Suprapubic skin (tissue), 4 donors: ENCODE data around the gene BPHL. TPM values are rescaled to one million over a fixed set of nuclear protein-coding genes. Genes with fewer than 3 reads are reported as not detected.
"Not testable (repeated sequence)": the region's sequence is repeated elsewhere in the genome, so short reads cannot be mapped to it uniquely, and the experiment has no call there.

Experiments
- DNase-seq, 2 donors: peaks; one replicate each; pipeline ENCODE4 v3.0.0-alpha.2; 2019; ENCODE audit warnings: low spot score in 2 of 2
- H3K27ac ChIP-seq: fragments of 200-600 bp; sonication (generic); one replicate; pipeline ENCODE4 v1.5.1; 2019
- H3K27me3 ChIP-seq: fragments of 200-600 bp; sonication (generic); one replicate; pipeline ENCODE4 v1.5.1; 2019
- H3K36me3 ChIP-seq: fragments of 200-600 bp; sonication (generic); one replicate; pipeline ENCODE4 v1.5.1; 2019
- H3K4me1 ChIP-seq: fragments of 200-600 bp; sonication (generic); one replicate; pipeline ENCODE4 v1.5.1; 2019
- H3K4me3 ChIP-seq: fragments of 200-600 bp; sonication (generic); one replicate; pipeline ENCODE4 v1.5.1; 2019; ENCODE audit warnings: mild to moderate bottlenecking
- H3K9me3 ChIP-seq: fragments of 200-600 bp; sonication (generic); one replicate; pipeline ENCODE4 v1.5.1; 2019
- EP300 ChIP-seq: sonication (generic); formaldehyde crosslinking; IDR thresholded peaks from one replicate; pipeline ENCODE4 v1.6.1; 2017; ENCODE audit warnings: antibody characterized with exemption
- POLR2A ChIP-seq, 2 donors: fragments of 450-650 bp; IDR thresholded peaks; one replicate each; pipeline ENCODE4 v1.6.1; 2017; ENCODE audit warnings: antibody characterized with exemption in 2 of 2, mild to moderate bottlenecking in 2 of 2, moderate library complexity in 2 of 2
- POLR2AphosphoS5 ChIP-seq, 3 donors: sonication (generic); formaldehyde crosslinking; IDR thresholded peaks; one replicate each; pipeline ENCODE4 v1.6.1; 2017; ENCODE audit warnings: antibody characterized with exemption in 3 of 3
- WGBS: methylation state at CpG from one replicate; pipeline ENCODE4 v1.1.5; 2018; 5-methylcytosine and 5-hydroxymethylcytosine counted together
- total RNA-seq, 4 donors: library from RNA; depleted of rRNA; stranded (reverse); fragments of >200 nt; gene quantifications; one replicate each; pipeline ENCODE4 v1.1.0, GENCODE V29; 2016
- TF ChIP-seq, protein P1 (sequence below), 2 donors: fragments of 200-600 bp in 1 of 2; fragments of 450-650 bp in 1 of 2; sonication (generic) in 1 of 2; IDR thresholded peaks; one replicate each; pipeline ENCODE4 v1.5.1; 2016 to 2019; ENCODE audit warnings: antibody characterized with exemption in 2 of 2, mild to moderate bottlenecking in 1 of 2, moderate library complexity in 1 of 2

The BPHL gene
- total RNA-seq, 4 donors from 2014 or later, result 16.1 to 24.5 (median 20.3) TPM

DNA sequence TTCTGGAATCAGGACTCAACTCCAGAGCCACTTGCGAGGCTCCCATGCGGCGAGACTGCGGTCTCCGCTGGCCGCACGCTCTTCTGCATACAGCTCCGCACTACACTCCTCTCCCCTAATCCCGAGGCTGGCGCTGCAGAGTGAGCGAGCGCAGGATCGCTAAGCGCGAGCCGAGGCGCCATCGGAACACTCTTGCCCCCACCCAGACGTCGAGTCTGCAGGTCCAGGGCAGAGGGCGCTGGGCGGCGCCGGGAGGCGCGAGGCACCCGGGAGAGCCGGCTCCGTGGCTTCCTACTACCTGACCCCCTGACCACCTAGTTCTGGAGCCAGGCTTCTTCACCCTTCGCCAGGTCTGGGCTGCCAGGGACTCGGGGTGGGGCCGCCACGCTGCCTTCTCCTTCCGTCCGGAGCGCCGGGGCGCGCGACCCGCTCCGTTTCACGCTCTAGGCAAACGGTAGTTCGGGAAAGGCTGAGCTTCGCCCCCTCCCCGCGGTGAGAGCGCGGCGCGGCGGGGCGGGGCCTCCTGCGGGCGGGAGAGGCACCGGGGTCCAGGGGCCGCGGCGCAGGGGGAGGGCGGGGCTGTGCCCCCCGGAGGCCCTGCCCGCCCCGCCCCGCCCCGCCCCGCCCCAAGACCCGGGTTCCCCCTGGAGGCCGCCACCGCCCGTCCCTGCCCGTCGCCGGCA lies 44.2 kb downstream of the BPHL start:
- DNase-seq, result peak in 1 of 2 donors; percentile 83
- Histone ChIP-seq H3K36me3 (no peaks in the 10 kb centered on the region), H3K4me3 (peak overlapping the region; percentile 84), H3K27me3 (no peaks in the 10 kb centered on the region), H3K4me1 (peaks cover 56% of the 10 kb centered on the region), H3K9me3 (no peaks in the 10 kb centered on the region), H3K27ac (peak overlapping the region; percentile 99)
- TF ChIP-seq EP300 (no peak), POLR2AphosphoS5 (IDR thresholded peaks at IDR 0.05) (peak in 1 of 3 donors; percentile 28), POLR2A (IDR thresholded peaks at IDR 0.05) (peak in 1 of 2 donors; percentile 50)
- TF ChIP-seq, protein P1, sequence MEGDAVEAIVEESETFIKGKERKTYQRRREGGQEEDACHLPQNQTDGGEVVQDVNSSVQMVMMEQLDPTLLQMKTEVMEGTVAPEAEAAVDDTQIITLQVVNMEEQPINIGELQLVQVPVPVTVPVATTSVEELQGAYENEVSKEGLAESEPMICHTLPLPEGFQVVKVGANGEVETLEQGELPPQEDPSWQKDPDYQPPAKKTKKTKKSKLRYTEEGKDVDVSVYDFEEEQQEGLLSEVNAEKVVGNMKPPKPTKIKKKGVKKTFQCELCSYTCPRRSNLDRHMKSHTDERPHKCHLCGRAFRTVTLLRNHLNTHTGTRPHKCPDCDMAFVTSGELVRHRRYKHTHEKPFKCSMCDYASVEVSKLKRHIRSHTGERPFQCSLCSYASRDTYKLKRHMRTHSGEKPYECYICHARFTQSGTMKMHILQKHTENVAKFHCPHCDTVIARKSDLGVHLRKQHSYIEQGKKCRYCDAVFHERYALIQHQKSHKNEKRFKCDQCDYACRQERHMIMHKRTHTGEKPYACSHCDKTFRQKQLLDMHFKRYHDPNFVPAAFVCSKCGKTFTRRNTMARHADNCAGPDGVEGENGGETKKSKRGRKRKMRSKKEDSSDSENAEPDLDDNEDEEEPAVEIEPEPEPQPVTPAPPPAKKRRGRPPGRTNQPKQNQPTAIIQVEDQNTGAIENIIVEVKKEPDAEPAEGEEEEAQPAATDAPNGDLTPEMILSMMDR (IDR thresholded peaks at IDR 0.05), result peak in 1 of 2 donors; percentile 3
- WGBS, result under 1% methylated on average over 13 of the region's 74 CpGs

DNA sequence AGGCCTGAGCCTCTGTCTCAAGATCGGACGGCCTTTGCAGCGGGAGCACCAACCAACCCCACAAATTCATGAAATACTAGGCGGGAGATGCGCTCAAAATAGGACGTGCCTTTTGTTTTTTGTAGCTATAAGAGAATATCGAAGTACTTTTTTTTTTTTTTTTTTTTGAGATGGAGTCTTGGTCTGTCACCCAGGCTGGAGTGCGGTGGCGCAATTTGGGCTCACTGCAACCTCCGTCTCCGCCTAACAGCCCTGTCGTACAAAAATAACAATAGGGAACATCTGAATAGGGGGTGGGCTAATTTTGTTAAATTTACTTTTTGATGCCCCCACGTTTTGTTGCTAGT lies 44.7 kb downstream of the BPHL start:
- Histone ChIP-seq H3K27ac (peak overlapping the region; percentile 99), H3K27me3 (no peaks in the 10 kb centered on the region), H3K4me1 (peaks cover 51% of the 10 kb centered on the region), H3K4me3 (peak overlapping the region; percentile 84), H3K9me3 (no peaks in the 10 kb centered on the region), H3K36me3 (no peaks in the 10 kb centered on the region)
- TF ChIP-seq EP300, result no peak
- no peak for TF ChIP-seq POLR2AphosphoS5 (IDR thresholded peaks at IDR 0.05)
- TF ChIP-seq, protein P1 (IDR thresholded peaks at IDR 0.05), result no peak
- no peak for TF ChIP-seq POLR2A (IDR thresholded peaks at IDR 0.05)
- 14% methylated on average over 13 of the region's 13 CpGs for WGBS
- no peak for DNase-seq

DNA sequence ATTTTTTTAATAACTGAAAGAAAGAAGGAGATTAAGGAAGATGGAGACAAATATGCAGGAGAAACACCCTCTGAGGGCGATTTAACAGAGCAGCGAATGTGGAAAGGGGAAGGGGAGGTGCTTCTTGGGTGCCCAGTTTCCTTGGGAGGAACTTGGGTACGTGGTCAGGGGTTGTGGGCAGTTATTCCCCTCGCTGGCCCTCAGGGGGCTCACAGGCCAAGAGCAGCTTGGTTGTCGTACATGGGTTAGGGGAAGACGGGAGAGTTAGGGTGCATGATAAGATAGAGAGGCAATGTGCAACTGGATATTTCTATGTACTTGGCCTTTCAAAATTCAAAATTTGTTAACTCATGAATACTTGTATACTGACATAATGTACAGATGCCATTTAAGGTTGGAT lies 45.9 kb downstream of the BPHL start:
- DNase-seq, result peak in 1 of 2 donors; percentile 48
- Histone ChIP-seq H3K9me3 (no peaks in the 10 kb centered on the region), H3K36me3 (no peaks in the 10 kb centered on the region), H3K4me3 (no peak overlapping the region), H3K27ac (no peak overlapping the region), H3K4me1 (peaks cover 39% of the 10 kb centered on the region), H3K27me3 (no peaks in the 10 kb centered on the region)
- 97% methylated on average over 6 of the region's 6 CpGs for WGBS
- TF ChIP-seq EP300 (no peak), POLR2AphosphoS5 (IDR thresholded peaks at IDR 0.05) (no peak), POLR2A (IDR thresholded peaks at IDR 0.05) (no peak)
- TF ChIP-seq, protein P1 (IDR thresholded peaks at IDR 0.05), result no peak

DNA sequence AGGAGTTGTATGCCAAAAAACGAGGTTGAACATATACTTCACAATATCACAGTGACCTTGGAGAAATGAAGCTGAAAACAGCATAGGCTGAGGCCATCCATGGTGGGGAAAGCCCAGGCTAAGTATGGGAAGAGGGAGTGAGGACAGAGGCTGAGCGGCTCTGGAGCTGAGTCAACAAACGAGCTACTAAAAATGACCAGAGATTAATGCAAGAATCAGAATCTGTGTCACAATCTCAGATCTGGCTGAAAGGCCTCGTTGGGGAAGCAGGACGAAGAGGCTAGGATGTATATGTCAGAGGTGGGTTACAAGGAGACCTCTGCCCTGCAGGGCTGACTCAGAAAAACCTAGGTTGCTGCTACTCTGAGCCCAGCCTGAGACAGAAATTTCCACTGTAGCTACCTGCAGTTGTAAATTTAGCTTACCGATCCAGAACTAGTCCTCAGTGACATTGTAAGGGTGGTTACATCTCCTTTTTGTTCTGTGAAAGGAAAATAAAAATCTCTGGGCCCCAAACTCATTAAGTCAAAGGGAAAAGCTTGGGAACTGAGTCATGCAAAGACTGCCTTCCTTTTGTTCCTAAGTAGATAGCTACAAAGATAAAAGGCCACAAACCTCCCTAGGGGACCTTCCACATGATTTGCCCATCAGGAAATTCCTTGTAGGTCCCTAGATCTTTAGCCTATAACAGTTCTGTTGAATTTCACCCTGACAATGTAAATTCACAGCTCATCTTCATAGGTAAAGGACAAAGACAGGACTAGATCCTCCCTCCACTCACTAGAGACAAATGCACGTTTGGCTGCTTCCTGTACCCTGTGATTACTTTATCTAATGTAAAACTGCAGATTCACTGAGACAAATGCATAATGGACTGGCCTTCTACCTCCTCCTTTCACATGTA lies 47.4 kb downstream of the BPHL start:
- Histone ChIP-seq H3K4me3 (no peak overlapping the region), H3K36me3 (no peaks in the 10 kb centered on the region), H3K4me1 (peaks cover 25% of the 10 kb centered on the region), H3K27ac (no peak overlapping the region), H3K27me3 (no peaks in the 10 kb centered on the region), H3K9me3 (no peaks in the 10 kb centered on the region)
- no peak for DNase-seq
- 77% methylated on average over 7 of the region's 7 CpGs for WGBS
- TF ChIP-seq, protein P1 (IDR thresholded peaks at IDR 0.05), result no peak
- no peak for TF ChIP-seq POLR2A (IDR thresholded peaks at IDR 0.05)
- no peak for TF ChIP-seq POLR2AphosphoS5 (IDR thresholded peaks at IDR 0.05)
- TF ChIP-seq EP300, result no peak

DNA sequence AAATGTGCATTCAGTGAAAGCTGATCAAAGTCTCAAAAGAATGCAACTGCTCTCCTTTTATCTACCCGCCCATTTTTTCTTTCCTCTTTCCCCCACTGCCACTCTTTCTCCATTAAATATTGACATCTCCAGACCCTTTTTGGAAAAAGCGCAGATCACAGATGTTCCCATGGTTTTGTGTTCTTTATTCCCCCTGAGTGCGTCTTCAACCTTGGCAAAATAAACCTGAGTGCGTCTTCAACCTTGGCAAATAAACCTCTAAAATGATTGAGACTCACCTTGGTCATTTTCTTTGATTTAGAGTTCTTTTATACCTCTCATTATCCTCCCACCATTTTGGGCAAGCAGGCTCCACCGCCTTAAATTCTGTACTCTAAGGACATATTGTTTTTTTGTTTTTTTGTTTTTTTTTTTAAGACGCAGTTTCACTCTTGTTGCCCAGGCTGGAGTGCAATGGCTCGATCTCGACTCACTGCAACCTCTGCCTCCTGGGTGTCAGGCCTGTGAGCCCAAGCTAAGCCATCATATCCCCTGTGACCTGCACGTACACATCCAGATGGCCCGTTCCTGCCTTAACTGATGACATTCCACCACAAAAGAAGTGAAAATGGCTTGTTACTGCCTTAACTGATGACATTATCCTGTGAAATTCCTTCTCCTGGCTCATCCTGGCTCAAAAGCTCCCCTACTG lies 48.2 kb downstream of the BPHL start:
- 93% methylated on average over 10 of the region's 10 CpGs for WGBS
- H3K4me3 ChIP-seq, DNase-seq, H3K27me3 ChIP-seq, H3K36me3 ChIP-seq, H3K9me3 ChIP-seq, H3K27ac ChIP-seq: not testable (repeated sequence)
- H3K4me1 ChIP-seq, result peaks cover 17% of the 10 kb centered on the region

DNA sequence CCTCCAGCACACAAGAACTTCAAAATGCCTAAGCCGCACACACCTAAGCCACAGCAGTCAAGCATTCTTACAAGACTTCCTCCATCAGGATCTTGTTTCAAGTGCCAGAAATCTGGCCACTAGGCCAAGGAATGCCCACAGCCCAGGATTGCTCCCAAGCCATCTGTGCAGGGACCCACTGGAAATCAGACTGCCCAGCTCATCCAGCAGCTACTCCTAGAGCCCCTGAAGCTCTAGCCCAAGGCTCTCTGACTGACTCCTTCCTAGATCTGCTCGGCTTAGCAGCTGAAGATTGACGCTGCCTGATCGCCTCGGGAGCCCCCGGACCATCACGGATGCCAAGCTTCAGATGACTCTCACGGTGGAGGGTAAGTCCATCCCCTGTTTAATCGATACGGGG lies 49.5 kb downstream of the BPHL start:
- 95% methylated on average over 10 of the region's 10 CpGs for WGBS
- not testable (repeated sequence) for H3K9me3 ChIP-seq, H3K27ac ChIP-seq, H3K4me1 ChIP-seq, H3K27me3 ChIP-seq, H3K36me3 ChIP-seq, H3K4me3 ChIP-seq
- peak in 1 of 2 donors; percentile 31 for DNase-seq

DNA sequence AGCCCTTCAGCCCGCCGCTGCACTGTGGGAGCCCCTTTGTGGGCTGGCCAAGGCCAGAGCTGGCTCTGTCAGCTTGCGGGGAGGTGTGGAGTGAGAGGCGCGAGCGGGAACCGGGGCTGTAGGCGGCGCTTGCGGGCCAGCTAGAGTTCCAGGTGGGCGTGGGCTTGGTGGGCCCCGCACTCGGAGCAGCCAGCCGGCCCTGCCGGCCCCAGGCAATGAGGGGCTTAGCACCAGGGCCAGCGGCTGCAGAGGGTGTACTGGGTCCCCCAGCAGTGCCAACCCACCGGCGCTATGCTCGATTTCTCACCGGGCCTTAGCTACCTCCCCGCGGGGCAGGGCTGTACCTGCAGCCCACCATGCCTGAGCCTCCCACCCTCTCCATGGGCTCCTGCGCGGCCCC lies 52.2 kb downstream of the BPHL start:
- H3K4me3 ChIP-seq, DNase-seq, H3K36me3 ChIP-seq, H3K27me3 ChIP-seq, H3K4me1 ChIP-seq, H3K9me3 ChIP-seq, H3K27ac ChIP-seq: not testable (repeated sequence)
- no CpG with 5 or more reads among the region's 24 CpGs for WGBS

DNA sequence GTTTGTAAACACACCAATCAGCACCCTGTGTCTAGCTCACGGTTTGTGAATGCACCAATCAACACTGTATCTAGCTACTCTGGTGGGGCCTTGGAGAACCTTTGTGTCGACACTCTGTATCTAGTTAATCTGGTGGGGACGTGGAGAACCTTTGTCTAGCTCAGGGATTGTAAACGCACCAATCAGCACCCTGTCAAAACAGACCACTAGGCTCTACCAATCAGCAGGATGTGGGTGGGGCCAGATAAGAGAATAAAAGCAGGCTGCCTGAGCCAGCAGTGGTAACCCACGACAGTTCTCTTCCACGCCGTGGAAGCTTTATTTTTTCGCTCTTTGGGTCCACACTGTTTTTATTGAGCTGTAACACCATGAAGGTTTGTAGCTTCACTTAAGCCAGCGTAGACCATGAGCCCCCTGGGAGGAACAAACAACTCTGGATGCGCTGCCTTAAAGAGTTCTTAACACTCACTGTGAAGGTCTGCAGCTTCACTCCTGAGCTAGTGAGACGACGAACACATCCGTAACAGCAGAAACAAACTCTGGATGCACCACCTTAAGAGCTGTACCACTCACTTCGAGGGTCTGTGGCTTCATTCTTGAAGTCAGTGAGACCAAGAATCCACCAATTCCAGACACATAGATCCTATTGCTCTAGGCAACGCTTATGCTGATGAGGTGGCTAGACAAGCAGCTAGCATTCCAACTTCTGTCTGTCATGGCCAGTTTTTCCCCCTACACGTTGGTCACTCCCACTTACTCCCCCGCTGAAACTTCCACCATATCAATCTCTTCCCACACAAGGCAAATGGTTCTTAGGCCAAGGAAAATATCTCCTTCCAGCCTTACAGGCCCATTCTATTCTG lies 53.0 kb downstream of the BPHL start:
- not testable (repeated sequence) for DNase-seq, H3K4me3 ChIP-seq, H3K27me3 ChIP-seq, H3K4me1 ChIP-seq, H3K36me3 ChIP-seq, H3K9me3 ChIP-seq, H3K27ac ChIP-seq
- 93% methylated on average over 17 of the region's 17 CpGs for WGBS
